ENCODE data around the gene UBA3. TPM values are rescaled to one million over a fixed set of nuclear protein-coding genes. Genes with fewer than 3 reads are reported as not detected.

UBA3 gene
- total and polyA plus RNA-seq, 2 experiments from 2014 or later = 73.7 to 118 TPM

DNA sequence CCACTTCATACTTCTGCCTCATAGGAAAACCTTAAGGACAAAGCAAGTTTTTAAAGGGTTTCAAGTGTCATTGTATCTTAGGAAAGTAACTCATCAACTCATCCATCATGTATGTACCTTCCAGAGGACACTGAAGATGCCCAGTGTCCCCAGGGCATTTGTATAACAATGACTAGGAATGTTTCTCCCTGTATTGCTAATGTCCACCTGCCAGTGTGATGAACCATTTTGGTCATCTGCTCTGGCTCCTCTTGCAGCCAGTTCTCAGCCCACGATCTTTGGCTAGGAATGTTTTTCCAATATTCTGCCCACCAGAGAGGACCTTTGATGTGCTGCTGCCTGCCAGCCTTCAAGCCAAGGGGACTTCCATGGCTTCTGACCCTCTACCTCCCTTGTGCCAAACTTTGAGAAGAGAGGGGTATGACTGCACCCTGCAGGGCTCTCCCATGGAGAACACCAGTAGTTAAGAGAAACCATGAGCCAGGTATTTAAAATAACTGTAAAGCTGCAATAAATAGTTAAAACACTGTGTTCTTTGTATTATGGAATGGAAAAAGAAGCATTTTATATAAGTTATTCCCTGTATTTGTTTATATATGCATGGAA is 30.9 kb upstream of the UBA3 start:
- no peak overlapping the region for H3K4me3 ChIP-seq
- no peak overlapping the region for H3K27ac ChIP-seq
- H3K36me3 ChIP-seq = peaks cover under 1% of the 10 kb centered on the region
- H3K9me3 ChIP-seq (ENCODE audit: low read depth) = no peaks in the 10 kb centered on the region
- H3K4me1 ChIP-seq (ENCODE audit: low read depth) = peaks cover 6% of the 10 kb centered on the region
- TF ChIP-seq, protein P1, sequence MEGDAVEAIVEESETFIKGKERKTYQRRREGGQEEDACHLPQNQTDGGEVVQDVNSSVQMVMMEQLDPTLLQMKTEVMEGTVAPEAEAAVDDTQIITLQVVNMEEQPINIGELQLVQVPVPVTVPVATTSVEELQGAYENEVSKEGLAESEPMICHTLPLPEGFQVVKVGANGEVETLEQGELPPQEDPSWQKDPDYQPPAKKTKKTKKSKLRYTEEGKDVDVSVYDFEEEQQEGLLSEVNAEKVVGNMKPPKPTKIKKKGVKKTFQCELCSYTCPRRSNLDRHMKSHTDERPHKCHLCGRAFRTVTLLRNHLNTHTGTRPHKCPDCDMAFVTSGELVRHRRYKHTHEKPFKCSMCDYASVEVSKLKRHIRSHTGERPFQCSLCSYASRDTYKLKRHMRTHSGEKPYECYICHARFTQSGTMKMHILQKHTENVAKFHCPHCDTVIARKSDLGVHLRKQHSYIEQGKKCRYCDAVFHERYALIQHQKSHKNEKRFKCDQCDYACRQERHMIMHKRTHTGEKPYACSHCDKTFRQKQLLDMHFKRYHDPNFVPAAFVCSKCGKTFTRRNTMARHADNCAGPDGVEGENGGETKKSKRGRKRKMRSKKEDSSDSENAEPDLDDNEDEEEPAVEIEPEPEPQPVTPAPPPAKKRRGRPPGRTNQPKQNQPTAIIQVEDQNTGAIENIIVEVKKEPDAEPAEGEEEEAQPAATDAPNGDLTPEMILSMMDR (IDR thresholded peaks at IDR 0.05; ENCODE audit: low read depth, low read length) = no peak
- no peak for DNase-seq (ENCODE audit: low read depth in 1 of 2, low spot score in 1 of 2)
- H3K27me3 ChIP-seq = no peaks in the 10 kb centered on the region

DNA sequence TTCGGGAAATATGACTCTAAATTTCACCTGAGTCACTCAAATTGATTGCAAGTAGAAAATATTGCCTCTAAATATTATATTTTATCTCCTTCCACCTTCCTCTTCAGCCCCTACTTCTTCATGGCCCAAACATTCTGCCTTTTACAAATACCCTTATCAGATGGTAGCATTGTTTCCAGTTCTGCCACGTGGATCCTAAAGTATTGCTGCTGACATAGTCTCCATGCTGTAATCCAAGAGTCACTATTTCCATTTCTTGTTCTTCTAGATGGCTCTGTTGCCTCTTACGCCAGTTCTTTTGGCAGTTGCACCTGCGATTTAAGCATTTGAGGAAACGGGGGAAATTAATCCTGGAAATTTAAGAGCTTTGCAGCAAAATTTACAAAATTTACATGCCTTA is 28.6 kb upstream of the UBA3 start:
- peaks cover 21% of the 10 kb centered on the region for H3K36me3 ChIP-seq
- no peaks in the 10 kb centered on the region for H3K9me3 ChIP-seq (ENCODE audit: low read depth)
- H3K27me3 ChIP-seq = no peaks in the 10 kb centered on the region
- no peaks in the 10 kb centered on the region for H3K4me1 ChIP-seq (ENCODE audit: low read depth)
- H3K27ac ChIP-seq = no peak overlapping the region
- DNase-seq (ENCODE audit: low read depth in 1 of 2, low spot score in 1 of 2) = no peak
- TF ChIP-seq, protein P1 (IDR thresholded peaks at IDR 0.05; ENCODE audit: low read depth, low read length) = no peak
- no peak overlapping the region for H3K4me3 ChIP-seq

DNA sequence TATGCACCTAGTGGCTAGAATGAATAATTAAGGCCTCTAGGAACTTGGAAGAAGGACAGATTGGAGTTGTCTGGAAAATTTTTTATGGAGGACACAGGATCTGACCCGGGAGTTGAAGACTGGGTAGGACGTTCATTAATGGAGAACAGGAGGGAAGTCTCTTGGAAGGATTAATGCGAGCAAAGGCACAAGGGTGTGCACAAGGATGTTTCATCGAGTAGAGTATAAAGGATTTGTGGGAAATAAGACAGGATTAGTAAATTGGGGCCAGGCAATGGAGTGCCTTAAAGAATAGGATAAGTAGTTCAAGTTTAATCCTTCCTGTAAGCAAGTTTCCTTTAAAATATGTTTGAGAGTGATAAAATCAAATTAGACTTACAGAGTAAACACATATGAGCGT is 27.7 kb upstream of the UBA3 start:
- Histone ChIP-seq H3K27me3 (no peaks in the 10 kb centered on the region), H3K27ac (no peak overlapping the region), H3K4me3 (no peak overlapping the region), H3K9me3 (ENCODE audit: low read depth) (no peaks in the 10 kb centered on the region), H3K36me3 (peaks cover 23% of the 10 kb centered on the region), H3K4me1 (ENCODE audit: low read depth) (peaks cover 2% of the 10 kb centered on the region)
- no peak for DNase-seq (ENCODE audit: low read depth in 1 of 2, low spot score in 1 of 2)
- TF ChIP-seq, protein P1 (IDR thresholded peaks at IDR 0.05; ENCODE audit: low read depth, low read length) = no peak

DNA sequence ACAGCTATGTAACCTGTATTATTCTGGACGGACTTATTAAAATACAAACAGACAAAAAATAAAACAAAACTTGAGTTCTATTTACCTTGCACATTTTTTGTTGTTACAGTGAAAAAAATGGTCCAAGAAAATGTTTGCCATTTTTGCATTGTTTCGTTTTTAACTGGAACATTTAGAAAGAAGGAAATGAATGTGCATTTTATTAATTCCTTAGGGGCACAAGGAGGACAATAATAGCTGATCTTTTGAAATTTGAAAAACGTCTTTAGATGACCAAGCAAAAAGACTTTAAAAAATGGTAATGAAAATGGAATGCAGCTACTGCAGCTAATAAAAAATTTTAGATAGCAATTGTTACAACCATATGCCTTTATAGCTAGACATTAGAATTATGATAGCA is 25.2 kb upstream of the UBA3 start:
- Histone ChIP-seq H3K9me3 (ENCODE audit: low read depth) (no peaks in the 10 kb centered on the region), H3K27ac (no peak overlapping the region), H3K27me3 (no peaks in the 10 kb centered on the region), H3K36me3 (peaks cover 33% of the 10 kb centered on the region), H3K4me3 (no peak overlapping the region), H3K4me1 (ENCODE audit: low read depth) (peaks cover 9% of the 10 kb centered on the region)
- no peak for DNase-seq (ENCODE audit: low read depth in 1 of 2, low spot score in 1 of 2)
- TF ChIP-seq, protein P1 (IDR thresholded peaks at IDR 0.05; ENCODE audit: low read depth, low read length) = no peak

DNA sequence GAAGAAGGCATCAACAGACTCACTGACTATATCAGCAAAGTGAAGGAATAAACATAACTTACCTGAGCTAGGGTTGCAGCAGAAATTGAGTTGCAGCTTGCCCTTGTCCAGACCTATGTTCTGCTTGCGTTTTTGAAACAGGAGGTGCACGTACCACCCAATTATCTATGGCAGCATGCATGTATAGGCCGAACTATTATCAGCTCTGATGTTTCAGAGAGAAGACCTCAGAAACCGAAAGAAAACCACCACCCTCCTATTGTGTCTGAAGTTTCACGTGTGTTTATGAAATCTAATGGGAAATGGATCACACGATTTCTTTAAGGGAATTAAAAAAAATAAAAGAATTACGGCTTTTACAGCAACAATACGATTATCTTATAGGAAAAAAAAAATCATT is 24.4 kb upstream of the UBA3 start:
- Histone ChIP-seq H3K9me3 (ENCODE audit: low read depth) (no peaks in the 10 kb centered on the region), H3K36me3 (peaks cover 33% of the 10 kb centered on the region), H3K4me1 (ENCODE audit: low read depth) (peaks cover 9% of the 10 kb centered on the region), H3K4me3 (no peak overlapping the region), H3K27me3 (no peaks in the 10 kb centered on the region), H3K27ac (peak overlapping the region; percentile 19)
- TF ChIP-seq, protein P1 (IDR thresholded peaks at IDR 0.05; ENCODE audit: low read depth, low read length) = no peak
- DNase-seq (ENCODE audit: low read depth in 1 of 2, low spot score in 1 of 2) = no peak

Data from cardiac muscle cell (in vitro differentiated cells and primary cell).